K562 (cell line): ENCODE measurements around the gene TNF. TPM values are rescaled to one million over a fixed set of nuclear protein-coding genes. Genes with fewer than 3 reads are reported as not detected.

ENCODE experiments used
- ATAC-seq: fragments of 200-7000 bp; cut with Tn5 transposase; 3 replicates; pipeline ENCODE4 v1.9.1; 2020; ENCODE audit warnings: moderate library complexity
- BruUV-seq: library from RNA; stranded (reverse); fragments of 400-500 nt; replicated peaks from 2 replicates; lab custom pipeline; 2021; lab: Mats Ljungman, UMichigan
- CTCF ChIA-PET: fragments of 300-600 bp; formaldehyde crosslinking; extraction: SDS; loops from one replicate; lab custom pipeline; 2021; ENCODE audit warnings: low intra/inter-chr PET ratio; lab: Yijun Ruan, JAX
- POLR2A ChIA-PET: fragments of 300-600, 350-650 bp; sonication (Branson Sonifier 250); formaldehyde crosslinking; extraction: SDS; loops from one replicate; lab custom pipeline; 2021; ENCODE audit warnings: antibody characterized with exemption, inconsistent platforms; lab: Yijun Ruan, JAX
- DNase-seq, 4 experiments: peaks; one replicate each; pipeline versions ENCODE4 v3.0.0 to v3.0.0-alpha.2; 2011 to 2018; ENCODE audit warnings: low spot score in 3 of 4, mixed read lengths in 3 of 4; ENCODE audit errors: extremely low read depth in 1 of 4
- FAIRE-seq: peaks from 2 replicates; lab custom pipeline; 2011; peaks lifted over from hg19 to GRCh38; lab: Jason Lieb, UNC
- H2AFZ ChIP-seq: 2 replicates; pipeline ENCODE4 v1.6.0; 2011; ENCODE audit warnings: low read depth, low read length, control low read depth, inconsistent platforms
- H3K27ac ChIP-seq: fragments of 200-600 bp; 3 replicates; pipeline ENCODE4 v1.8.0; 2011; ENCODE audit warnings: low read depth, mild to moderate bottlenecking, control low read depth, inconsistent platforms, low read length, moderate library complexity, mixed read lengths; ENCODE audit errors: extremely low read depth
- H3K27me3 ChIP-seq, 2 experiments: fragments of 300-600 bp in 1 of 2; 2 replicates in 1 of 2; 3 replicates in 1 of 2; pipeline versions ENCODE4 v1.6.0 to v1.8.0; 2011; ENCODE audit warnings: inconsistent platforms in 2 of 2, low read length in 2 of 2, mild to moderate bottlenecking in 1 of 2, mixed read lengths in 1 of 2, moderate library complexity in 1 of 2; ENCODE audit not compliant: control insufficient read depth in 2 of 2, insufficient read depth in 2 of 2
- H3K36me3 ChIP-seq: fragments of 300-600 bp; 3 replicates; pipeline ENCODE4 v1.8.0; 2011; ENCODE audit warnings: mild to moderate bottlenecking, low read length, inconsistent platforms; ENCODE audit not compliant: control insufficient read depth, insufficient read depth
- H3K4me1 ChIP-seq, 2 experiments: fragments of 200-600 bp in 1 of 2; replicated peaks in 1 of 2; 2 replicates in 1 of 2; 3 replicates in 1 of 2; pipeline versions ENCODE4 v1.5.1 to v1.8.0; 2011; ENCODE audit warnings: inconsistent platforms in 2 of 2, low read length in 2 of 2, mild to moderate bottlenecking in 1 of 2, mixed read lengths in 1 of 2, moderate library complexity in 1 of 2; ENCODE audit not compliant: control insufficient read depth in 2 of 2, insufficient read depth in 2 of 2
- H3K4me2 ChIP-seq: 2 replicates; pipeline ENCODE4 v1.6.1; 2011; ENCODE audit warnings: low read length, control low read depth, inconsistent platforms, mixed read lengths; ENCODE audit not compliant: insufficient read depth
- H3K4me3 ChIP-seq: fragments of 200-600 bp; sonication (generic), shearing (Covaris generic); 2 replicates; pipeline ENCODE4 v1.5.1; 2016; ENCODE audit warnings: control low read depth, inconsistent platforms
- H3K79me2 ChIP-seq: fragments of 200-600 bp; 3 replicates; pipeline ENCODE4 v1.8.0; 2011; ENCODE audit warnings: low read length, inconsistent platforms; ENCODE audit not compliant: control insufficient read depth, insufficient read depth
- H3K9ac ChIP-seq, 2 experiments: 2 replicates each; pipeline versions ENCODE4 v1.6.0 to v1.6.1; 2011; ENCODE audit warnings: low read depth in 2 of 2, low read length in 2 of 2, control low read depth in 1 of 2, inconsistent platforms in 1 of 2, mild to moderate bottlenecking in 1 of 2, mixed read lengths in 1 of 2; ENCODE audit not compliant: insufficient read depth in 1 of 2
- H3K9me1 ChIP-seq: one replicate; pipeline ENCODE4 v1.6.0; 2011; ENCODE audit warnings: inconsistent platforms, mild to moderate bottlenecking, low read length, moderate library complexity; ENCODE audit not compliant: control insufficient read depth, insufficient read depth
- H3K9me3 ChIP-seq: replicated peaks from 2 replicates; pipeline ENCODE4 v1.5.1; 2011; ENCODE audit warnings: low read depth, low read length, inconsistent platforms; ENCODE audit not compliant: control insufficient read depth, insufficient read depth
- H4K20me1 ChIP-seq: replicated peaks from 2 replicates; pipeline ENCODE4 v1.6.1; 2011; ENCODE audit warnings: low read length, inconsistent platforms, mixed read lengths; ENCODE audit not compliant: control insufficient read depth, insufficient read depth
- ATF1 ChIP-seq, 2 experiments: fragments of 450-650 bp in 1 of 2; IDR thresholded peaks; 2 replicates each; pipeline ENCODE4 v1.6.1; 2016; ENCODE audit warnings: missing compliant biosample characterization in 1 of 2, missing genetic modification characterization in 1 of 2
- E2F5 ChIP-seq: sonication (generic); formaldehyde crosslinking; IDR thresholded peaks from 2 replicates; pipeline ENCODE4 v1.8.0; 2022; ENCODE audit warnings: mild to moderate bottlenecking, missing genetic modification reagents
- HMBOX1 ChIP-seq: sonication (generic); IDR thresholded peaks from 2 replicates; pipeline ENCODE4 v1.6.1; 2016
- HOXB6 ChIP-seq: fragments of 250-450 bp; sonication (Bioruptor Pico); IDR thresholded peaks from 2 replicates; pipeline ENCODE4 v1.5.1; 2022; ENCODE audit warnings: mild to moderate bottlenecking, borderline replicate concordance
- NR4A1 ChIP-seq, 2 experiments: fragments of 250-450 bp in 1 of 2; fragments of 450-650 bp in 1 of 2; sonication (Bioruptor Pico) in 1 of 2; IDR thresholded peaks; 2 replicates each; pipeline versions ENCODE4 v1.4.0 to v1.6.1; 2016 to 2020; ENCODE audit warnings: mild to moderate bottlenecking in 2 of 2, missing compliant biosample characterization in 1 of 2, missing genetic modification characterization in 1 of 2, moderate library complexity in 1 of 2
- PCBP1 ChIP-seq: fragments of 200-400 bp; formaldehyde crosslinking; IDR thresholded peaks from 2 replicates; pipeline ENCODE4 v1.6.1; 2018; ENCODE audit warnings: mild to moderate bottlenecking, low read depth, low read length; ENCODE audit not compliant: poor library complexity, severe bottlenecking
- TEAD4 ChIP-seq, 2 experiments: sonication (generic) in 1 of 2; formaldehyde crosslinking in 1 of 2; IDR thresholded peaks; 2 replicates each; pipeline versions ENCODE4 v1.6.1 to v1.8.0; 2012 to 2022; ENCODE audit warnings: borderline replicate concordance in 1 of 2, inconsistent platforms in 1 of 2, low read length in 1 of 2, mild to moderate bottlenecking in 1 of 2, missing genetic modification reagents in 1 of 2
- WGBS: fragments of 100-300 bp; shearing (Covaris generic); methylation state at CpG from one replicate; pipeline ENCODE4 v1.1.6; 2016; ENCODE audit warnings: low coverage, mixed read lengths; ENCODE audit not compliant: insufficient coverage; ENCODE audit errors: missing lambda C conversion rate; 5-methylcytosine and 5-hydroxymethylcytosine counted together
- in situ Hi-C: fragments of 300-500 bp; cut with MboI; formaldehyde crosslinking; loops from 4 replicates; pipeline ENCODE4 v1.15.0; 2018; ENCODE audit warnings: inconsistent platforms, mixed read lengths
- intact Hi-C: fragments of 100-400 bp; cut with micrococcal nuclease; formaldehyde crosslinking; loops from 2 replicates; pipeline ENCODE4 v1.14.2; 2022
- polyA plus RNA-seq, 8 experiments: library from polyadenylated mRNA; depleted of rRNA in 4 of 8; stranded (reverse) in 5 of 8; unstranded in 3 of 8; fragments of >200 nt; fragmentation: Nextera tagmentation in 2 of 8; fragmentation: Illumina TruSeq in 1 of 8; extraction: Ambion mirVana in 2 of 8; extraction: Trizol in 1 of 8; gene quantifications; 2 replicates each; pipeline versions ENCODE4 v1.2.1 to v1.2.3, GENCODE V29; 2011 to 2014; ENCODE audit warnings: inconsistent platforms in 1 of 8, missing spikeins in 1 of 8
- total RNA-seq, 7 experiments: library from RNA; depleted of rRNA in 6 of 7; stranded (reverse); fragments of >200 nt in 6 of 7; fragmentation: Illumina TruSeq in 2 of 7; extraction: Trizol in 2 of 7; gene quantifications; 2 replicates each; pipeline versions ENCODE4 v1.2.1 to v1.2.3, GENCODE V29; 2011 to 2021; ENCODE audit warnings: low replicate concordance in 1 of 7
- TF ChIP-seq, protein P1 (sequence below): sonication (generic); formaldehyde crosslinking; IDR thresholded peaks from 2 replicates; pipeline ENCODE4 v1.8.0; 2022; ENCODE audit warnings: mild to moderate bottlenecking, low read depth, missing genetic modification reagents
- TF ChIP-seq, protein P2 (sequence below): fragments of 450-650 bp; IDR thresholded peaks from 2 replicates; pipeline ENCODE4 v1.6.1; 2017; ENCODE audit warnings: antibody characterized with exemption, mild to moderate bottlenecking

The TNF gene
- total and polyA plus RNA-seq, 9 of the 15 experiments (the other 6 are each of a cell fraction or from before 2014, with no cell fraction given): 0.08 to 0.40 TPM; not detected in 7

DNA sequence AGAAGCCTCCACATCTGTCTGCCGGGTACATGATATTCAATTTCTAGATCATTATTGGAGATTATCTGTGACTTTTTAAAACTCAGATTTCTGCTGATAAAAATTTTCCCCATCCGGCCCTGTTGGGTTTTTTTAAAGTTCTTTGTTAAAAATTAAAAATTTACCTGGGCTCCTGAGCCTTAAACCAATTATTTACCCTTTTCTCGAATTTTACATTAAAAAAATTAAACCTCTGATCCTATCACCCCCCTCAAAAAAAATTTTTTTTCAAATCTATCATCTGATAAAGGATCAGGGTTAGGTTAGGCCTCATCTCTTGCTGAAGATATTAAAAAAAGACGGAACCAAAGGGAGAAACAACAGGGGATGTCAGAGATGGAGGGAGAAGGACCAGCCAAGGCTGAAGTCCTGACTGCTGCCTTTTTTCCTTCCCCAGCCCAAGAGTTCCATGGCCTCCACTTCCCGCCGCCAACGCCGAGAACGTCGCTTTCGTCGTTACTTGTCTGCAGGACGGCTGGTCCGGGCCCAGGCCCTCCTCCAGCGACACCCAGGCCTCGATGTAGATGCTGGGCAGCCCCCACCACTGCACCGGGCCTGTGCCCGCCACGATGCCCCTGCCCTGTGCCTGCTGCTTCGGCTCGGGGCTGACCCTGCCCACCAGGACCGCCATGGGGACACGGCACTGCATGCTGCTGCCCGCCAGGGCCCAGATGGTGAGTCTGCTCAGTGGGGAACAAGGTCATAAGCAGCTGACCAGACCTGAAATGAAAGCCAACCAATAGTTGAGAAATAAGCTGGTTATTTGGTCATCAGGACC, 27.4 kb upstream of the TNF start (continued):
- TF ChIP-seq NR4A1 (CRISPR knock-in tag; IDR thresholded peaks at IDR 0.05) (peak; percentile 42; the same call in 1 of the 2 replicates), NR4A1 (tag; IDR thresholded peaks at IDR 0.05) (peak; percentile 75; the same call in 1 of the 2 replicates), ATF1 (CRISPR knock-in tag; IDR thresholded peaks at IDR 0.05) (no peak), ATF1 (tag; IDR thresholded peaks at IDR 0.05) (peak; percentile 68; the same call in 1 of the 2 replicates), HOXB6 (CRISPR knock-in tag) (no peak)
- TF ChIP-seq, all 486 proteins: peak for 103

DNA sequence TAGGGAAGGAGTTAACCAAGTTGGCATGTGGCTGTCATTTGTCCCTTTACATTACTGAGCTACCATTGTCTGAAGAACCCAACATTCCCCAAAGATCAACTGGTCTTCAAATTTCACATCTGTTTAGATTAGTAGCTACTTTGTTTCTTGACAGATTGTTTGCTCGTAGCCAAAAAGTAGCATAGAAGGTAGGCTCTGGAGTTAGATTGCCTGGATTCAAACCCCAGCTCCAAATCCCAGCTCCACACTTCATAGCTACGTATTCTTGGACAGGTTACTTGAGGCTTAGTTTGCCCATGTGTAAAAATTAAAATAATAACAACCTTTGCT, 26.9 kb upstream of the TNF start:
- in situ Hi-C loops (loop anchor here (5.0 to 25.0 kb wide), 3 partner anchors 49 to 1414 kb away; partner anchors contain the start of genes BRD2, C6orf47, GPANK1 and HLA-DMA), intact Hi-C loops (loop anchor here (10.0 kb wide), 1 partner anchor 226 kb away; the partner anchor contains the start of gene VWA7)
- peak overlapping the region; percentile 91 to 96 for H3K9ac ChIP-seq
- TF ChIP-seq E2F5 (CRISPR knock-in tag): peak; percentile 1; the same call in 1 of the 2 replicates
- TF ChIP-seq, protein P1, sequence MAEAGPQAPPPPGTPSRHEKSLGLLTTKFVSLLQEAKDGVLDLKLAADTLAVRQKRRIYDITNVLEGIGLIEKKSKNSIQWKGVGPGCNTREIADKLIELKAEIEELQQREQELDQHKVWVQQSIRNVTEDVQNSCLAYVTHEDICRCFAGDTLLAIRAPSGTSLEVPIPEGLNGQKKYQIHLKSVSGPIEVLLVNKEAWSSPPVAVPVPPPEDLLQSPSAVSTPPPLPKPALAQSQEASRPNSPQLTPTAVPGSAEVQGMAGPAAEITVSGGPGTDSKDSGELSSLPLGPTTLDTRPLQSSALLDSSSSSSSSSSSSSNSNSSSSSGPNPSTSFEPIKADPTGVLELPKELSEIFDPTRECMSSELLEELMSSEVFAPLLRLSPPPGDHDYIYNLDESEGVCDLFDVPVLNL (CRISPR knock-in tag): 0 out of 2 replicates have a peak, but pooled peaks have one; percentile 6
- TF ChIP-seq PCBP1: no peak
- TF ChIP-seq, protein P2, sequence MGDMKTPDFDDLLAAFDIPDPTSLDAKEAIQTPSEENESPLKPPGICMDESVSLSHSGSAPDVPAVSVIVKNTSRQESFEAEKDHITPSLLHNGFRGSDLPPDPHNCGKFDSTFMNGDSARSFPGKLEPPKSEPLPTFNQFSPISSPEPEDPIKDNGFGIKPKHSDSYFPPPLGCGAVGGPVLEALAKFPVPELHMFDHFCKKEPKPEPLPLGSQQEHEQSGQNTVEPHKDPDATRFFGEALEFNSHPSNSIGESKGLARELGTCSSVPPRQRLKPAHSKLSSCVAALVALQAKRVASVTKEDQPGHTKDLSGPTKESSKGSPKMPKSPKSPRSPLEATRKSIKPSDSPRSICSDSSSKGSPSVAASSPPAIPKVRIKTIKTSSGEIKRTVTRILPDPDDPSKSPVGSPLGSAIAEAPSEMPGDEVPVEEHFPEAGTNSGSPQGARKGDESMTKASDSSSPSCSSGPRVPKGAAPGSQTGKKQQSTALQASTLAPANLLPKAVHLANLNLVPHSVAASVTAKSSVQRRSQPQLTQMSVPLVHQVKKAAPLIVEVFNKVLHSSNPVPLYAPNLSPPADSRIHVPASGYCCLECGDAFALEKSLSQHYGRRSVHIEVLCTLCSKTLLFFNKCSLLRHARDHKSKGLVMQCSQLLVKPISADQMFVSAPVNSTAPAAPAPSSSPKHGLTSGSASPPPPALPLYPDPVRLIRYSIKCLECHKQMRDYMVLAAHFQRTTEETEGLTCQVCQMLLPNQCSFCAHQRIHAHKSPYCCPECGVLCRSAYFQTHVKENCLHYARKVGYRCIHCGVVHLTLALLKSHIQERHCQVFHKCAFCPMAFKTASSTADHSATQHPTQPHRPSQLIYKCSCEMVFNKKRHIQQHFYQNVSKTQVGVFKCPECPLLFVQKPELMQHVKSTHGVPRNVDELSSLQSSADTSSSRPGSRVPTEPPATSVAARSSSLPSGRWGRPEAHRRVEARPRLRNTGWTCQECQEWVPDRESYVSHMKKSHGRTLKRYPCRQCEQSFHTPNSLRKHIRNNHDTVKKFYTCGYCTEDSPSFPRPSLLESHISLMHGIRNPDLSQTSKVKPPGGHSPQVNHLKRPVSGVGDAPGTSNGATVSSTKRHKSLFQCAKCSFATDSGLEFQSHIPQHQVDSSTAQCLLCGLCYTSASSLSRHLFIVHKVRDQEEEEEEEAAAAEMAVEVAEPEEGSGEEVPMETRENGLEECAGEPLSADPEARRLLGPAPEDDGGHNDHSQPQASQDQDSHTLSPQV: peak; percentile 54
- TF ChIP-seq TEAD4 (IDR thresholded peaks at IDR 0.05; ENCODE audit: low read length): 0 out of 2 replicates have a peak, but pooled peaks have one; percentile 1
- no peak for TF ChIP-seq TEAD4 (CRISPR knock-in tag; IDR thresholded peaks at IDR 0.05; ENCODE audit: borderline replicate concordance)
- peak; percentile 58; the same call in 1 of the 2 replicates for TF ChIP-seq HMBOX1

More for the DNA sequence above, 26.9 kb upstream of the TNF start:
- 72% methylated on average over 2 of the region's 2 CpGs for WGBS
- no peak for FAIRE-seq
- Histone ChIP-seq H2AFZ (peak overlapping the region; percentile 76), H3K36me3 (peaks cover 35% of the 10 kb centered on the region), H3K4me1 (peaks cover 9 to 10% of the 10 kb centered on the region in 2 experiments; a peak in 4 of 5 replicates), H3K27me3 (no peaks in the 10 kb centered on the region), H3K9me3 (no peaks in the 10 kb centered on the region), H3K27ac (peak overlapping the region; percentile 81), H4K20me1 (no peaks in the 10 kb centered on the region), H3K79me2 (peaks cover 24% of the 10 kb centered on the region), H3K9me1 (no peaks in the 10 kb centered on the region), H3K4me3 (peak overlapping the region; percentile 52), H3K4me2 (peak overlapping the region; percentile 96)
- ATAC-seq: no peak
- no peak for DNase-seq
- ChIA-PET CTCF (interaction anchor here (0.5 to 0.9 kb wide), 2 partner anchors 43 to 48 kb away, joined by 3 read pairs; no protein-coding TSS in a partner anchor), POLR2A (interaction anchor here (0.6 to 5.7 kb wide), 17 partner anchors 10 to 288 kb away, joined by 3 to 38 read pairs (median 4); partner anchors contain the start of genes BAG6 and GPANK1)
- no TSS peak for BruUV-seq
